Measurements from ENCODE around the gene AATF. TPM values are rescaled to one million over a fixed set of nuclear protein-coding genes. Genes with fewer than 3 reads are reported as not detected.

The AATF gene
- total RNA-seq, 1 donor from 2014 or later, result 28.9 TPM

DNA sequence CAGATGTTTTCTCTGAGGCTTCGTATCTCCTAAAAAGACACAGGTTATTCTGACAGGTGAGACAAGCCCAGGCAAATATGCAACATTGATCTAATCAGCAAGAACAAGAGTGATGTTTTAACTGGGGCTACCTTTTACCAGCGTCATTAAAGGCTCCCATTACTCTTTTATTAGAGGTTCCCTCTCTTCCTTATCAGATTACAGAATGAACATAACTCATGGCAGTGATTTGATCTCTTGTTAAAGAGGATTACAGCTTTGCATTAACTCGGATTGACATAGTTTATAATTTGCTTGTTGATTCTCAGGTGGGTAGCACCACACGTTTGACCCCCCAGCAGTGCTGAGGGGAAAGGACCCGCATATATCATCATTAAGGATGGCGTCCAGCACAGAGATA lies 90.5 kb downstream of the AATF start:
- no peaks in the 10 kb centered on the region for H3K27me3 Mint-ChIP-seq (ENCODE audit: insufficient read depth, low read depth)
- DNase-seq (ENCODE audit: low spot score), result no peak
- Histone ChIP-seq H3K9ac (no peak overlapping the region), H3K4me2 (no peak overlapping the region), H3F3A (ENCODE audit: low read depth) (no peaks in the 10 kb centered on the region), H3K4me1 (no peaks in the 10 kb centered on the region), H3K4me3 (no peak overlapping the region), H3K27me3 (no peaks in the 10 kb centered on the region), H4K20me1 (ENCODE audit: low read depth) (peaks cover 4% of the 10 kb centered on the region), H3K36me3 (no peaks in the 10 kb centered on the region), H3K9me3 (ENCODE audit: low read depth) (no peaks in the 10 kb centered on the region), H2AFZ (replicated peaks) (no peak overlapping the region), H3K27ac (no peak overlapping the region), H3K79me2 (ENCODE audit: low read depth) (no peaks in the 10 kb centered on the region)
- TF ChIP-seq, protein P1, sequence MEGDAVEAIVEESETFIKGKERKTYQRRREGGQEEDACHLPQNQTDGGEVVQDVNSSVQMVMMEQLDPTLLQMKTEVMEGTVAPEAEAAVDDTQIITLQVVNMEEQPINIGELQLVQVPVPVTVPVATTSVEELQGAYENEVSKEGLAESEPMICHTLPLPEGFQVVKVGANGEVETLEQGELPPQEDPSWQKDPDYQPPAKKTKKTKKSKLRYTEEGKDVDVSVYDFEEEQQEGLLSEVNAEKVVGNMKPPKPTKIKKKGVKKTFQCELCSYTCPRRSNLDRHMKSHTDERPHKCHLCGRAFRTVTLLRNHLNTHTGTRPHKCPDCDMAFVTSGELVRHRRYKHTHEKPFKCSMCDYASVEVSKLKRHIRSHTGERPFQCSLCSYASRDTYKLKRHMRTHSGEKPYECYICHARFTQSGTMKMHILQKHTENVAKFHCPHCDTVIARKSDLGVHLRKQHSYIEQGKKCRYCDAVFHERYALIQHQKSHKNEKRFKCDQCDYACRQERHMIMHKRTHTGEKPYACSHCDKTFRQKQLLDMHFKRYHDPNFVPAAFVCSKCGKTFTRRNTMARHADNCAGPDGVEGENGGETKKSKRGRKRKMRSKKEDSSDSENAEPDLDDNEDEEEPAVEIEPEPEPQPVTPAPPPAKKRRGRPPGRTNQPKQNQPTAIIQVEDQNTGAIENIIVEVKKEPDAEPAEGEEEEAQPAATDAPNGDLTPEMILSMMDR (IDR thresholded peaks at IDR 0.05), result no peak
- no peak for TF ChIP-seq EZH2 (IDR thresholded peaks at IDR 0.05)
- no peak for TF ChIP-seq EZH2phosphoT487 (IDR thresholded peaks at IDR 0.05)
- H3K4me3 Mint-ChIP-seq, result no peak overlapping the region
- H3K9me3 Mint-ChIP-seq, result no peaks in the 10 kb centered on the region
- H3K27ac Mint-ChIP-seq, result no peak overlapping the region
- H3K36me3 Mint-ChIP-seq, result peaks cover 10% of the 10 kb centered on the region
- peaks cover 10% of the 10 kb centered on the region for H3K4me1 Mint-ChIP-seq

DNA sequence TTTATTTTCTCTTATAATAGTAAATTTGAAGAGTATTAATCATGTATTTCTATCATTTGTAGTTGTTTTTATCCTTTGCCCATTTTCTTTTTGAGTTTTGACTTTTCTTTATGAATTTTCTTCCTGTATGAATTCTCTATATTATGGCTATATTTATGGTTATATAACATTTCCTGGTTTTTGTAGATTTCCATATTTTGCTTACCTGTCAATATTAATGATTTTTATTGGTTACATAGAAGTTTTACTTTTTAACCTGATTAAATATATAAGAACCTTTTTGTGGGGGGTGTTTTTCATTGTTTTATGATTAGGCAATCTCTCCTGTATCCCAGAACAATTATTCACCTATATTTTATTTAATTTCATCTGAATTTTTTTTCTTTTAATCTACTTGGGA lies 93.2 kb downstream of the AATF start:
- peaks cover 5% of the 10 kb centered on the region for H3F3A ChIP-seq (ENCODE audit: low read depth)
- H4K20me1 ChIP-seq (ENCODE audit: low read depth), result peaks cover 7% of the 10 kb centered on the region
- Mint-ChIP-seq H3K36me3 (peaks cover 6% of the 10 kb centered on the region), H3K27me3 (ENCODE audit: insufficient read depth, low read depth) (no peaks in the 10 kb centered on the region), H3K4me1 (peaks cover 34% of the 10 kb centered on the region), H3K9me3 (no peaks in the 10 kb centered on the region), H3K4me3 (no peak overlapping the region), H3K27ac (no peak overlapping the region)
- TF ChIP-seq EZH2 (IDR thresholded peaks at IDR 0.05), result no peak
- no peak for TF ChIP-seq EZH2phosphoT487 (IDR thresholded peaks at IDR 0.05)
- TF ChIP-seq, protein P1 (IDR thresholded peaks at IDR 0.05), result no peak
- no peak for DNase-seq (ENCODE audit: low spot score)
- no peaks in the 10 kb centered on the region for H3K36me3 ChIP-seq
- no peak overlapping the region for H3K4me2 ChIP-seq
- no peak overlapping the region for H2AFZ ChIP-seq (replicated peaks)
- H3K27me3 ChIP-seq, result no peaks in the 10 kb centered on the region
- no peak overlapping the region for H3K27ac ChIP-seq
- H3K4me1 ChIP-seq, result peaks cover 17% of the 10 kb centered on the region
- no peaks in the 10 kb centered on the region for H3K79me2 ChIP-seq (ENCODE audit: low read depth)
- no peak overlapping the region for H3K9ac ChIP-seq
- no peaks in the 10 kb centered on the region for H3K9me3 ChIP-seq (ENCODE audit: low read depth)
- no peak overlapping the region for H3K4me3 ChIP-seq

DNA sequence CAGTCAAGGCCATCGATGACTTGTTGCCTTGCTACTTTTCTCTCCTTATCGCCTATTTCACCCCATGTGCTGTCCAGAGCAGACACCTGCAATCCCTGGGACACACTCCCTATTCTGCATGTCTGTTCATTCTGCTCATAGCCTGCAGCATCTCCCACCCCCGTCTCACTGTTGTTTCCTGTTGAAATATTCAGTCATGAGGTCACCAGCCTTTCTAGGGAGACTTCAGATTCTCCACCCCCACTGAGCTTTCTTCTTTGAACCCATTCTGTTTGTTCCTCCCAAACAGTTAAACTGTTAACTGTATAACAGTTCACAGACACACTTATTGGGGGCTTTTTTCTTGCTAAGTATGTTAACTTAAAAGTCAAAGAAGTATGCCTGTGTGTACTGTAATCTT lies 94.4 kb downstream of the AATF start:
- Histone ChIP-seq H2AFZ (replicated peaks) (no peak overlapping the region), H3F3A (ENCODE audit: low read depth) (peaks cover 5% of the 10 kb centered on the region), H3K79me2 (ENCODE audit: low read depth) (no peaks in the 10 kb centered on the region), H4K20me1 (ENCODE audit: low read depth) (peaks cover 7% of the 10 kb centered on the region), H3K9ac (no peak overlapping the region), H3K27ac (no peak overlapping the region), H3K4me2 (no peak overlapping the region), H3K4me1 (peaks cover 17% of the 10 kb centered on the region), H3K36me3 (no peaks in the 10 kb centered on the region), H3K9me3 (ENCODE audit: low read depth) (no peaks in the 10 kb centered on the region), H3K4me3 (no peak overlapping the region), H3K27me3 (no peaks in the 10 kb centered on the region)
- Mint-ChIP-seq H3K4me1 (peaks cover 41% of the 10 kb centered on the region), H3K9me3 (no peaks in the 10 kb centered on the region), H3K36me3 (peaks cover 2% of the 10 kb centered on the region), H3K27ac (no peak overlapping the region), H3K4me3 (no peak overlapping the region), H3K27me3 (ENCODE audit: insufficient read depth, low read depth) (no peaks in the 10 kb centered on the region)
- TF ChIP-seq EZH2phosphoT487 (IDR thresholded peaks at IDR 0.05), result no peak
- TF ChIP-seq, protein P1 (IDR thresholded peaks at IDR 0.05), result no peak
- TF ChIP-seq EZH2 (IDR thresholded peaks at IDR 0.05), result no peak
- no peak for DNase-seq (ENCODE audit: low spot score)
